HepG2 (cell line): Measurements from ENCODE around the gene DCUN1D4. TPM values are rescaled to one million over a fixed set of nuclear protein-coding genes. Genes with fewer than 3 reads are reported as not detected.

Experiments
- ARID3A ChIP-seq: IDR thresholded peaks from 2 replicates; pipeline ENCODE4 v1.6.1; 2012; ENCODE audit warnings: low read depth, low read length, improper control_type of control experiment
- ATF4 ChIP-seq, 2 experiments: fragments of 450-650 bp in 1 of 2; sonication (generic) in 1 of 2; formaldehyde crosslinking; IDR thresholded peaks; 2 replicates each; pipeline versions ENCODE4 v1.5.0 to v1.8.0; 2020 to 2022; ENCODE audit warnings: mild to moderate bottlenecking in 1 of 2, missing genetic modification reagents in 1 of 2
- BRCA1 ChIP-seq: sonication (generic); formaldehyde crosslinking; IDR thresholded peaks from 2 replicates; pipeline ENCODE4 v1.4.0; 2020; ENCODE audit warnings: missing genetic modification reagents
- CBX2 ChIP-seq, 2 experiments: fragments of 200-600 bp in 1 of 2; sonication (generic); formaldehyde crosslinking in 1 of 2; IDR thresholded peaks; 2 replicates each; pipeline versions ENCODE4 v1.7.0 to v1.8.1; 2018 to 2022; ENCODE audit warnings: low read depth in 2 of 2, low read length in 1 of 2, mild to moderate bottlenecking in 1 of 2, missing genetic modification reagents in 1 of 2
- CEBPG ChIP-seq: IDR thresholded peaks from 2 replicates; pipeline ENCODE4 v1.6.1; 2016
- CENPX ChIP-seq: sonication (generic); formaldehyde crosslinking; IDR thresholded peaks from 2 replicates; pipeline ENCODE4 v1.9.0; 2021; ENCODE audit warnings: mild to moderate bottlenecking, missing genetic modification reagents, moderate library complexity
- FOSL2 ChIP-seq: sonication (generic); formaldehyde crosslinking; IDR thresholded peaks from 2 replicates; pipeline ENCODE4 v1.4.0; 2020; ENCODE audit warnings: missing genetic modification reagents
- GLMP ChIP-seq: sonication (generic); formaldehyde crosslinking; IDR thresholded peaks from 2 replicates; pipeline ENCODE4 v1.9.0; 2021; ENCODE audit warnings: missing genetic modification reagents, mild to moderate bottlenecking, borderline replicate concordance
- HINFP ChIP-seq: sonication (generic); formaldehyde crosslinking; IDR thresholded peaks from 2 replicates; pipeline ENCODE4 v1.4.0; 2020; ENCODE audit warnings: low read depth, mild to moderate bottlenecking, missing genetic modification reagents
- MAFF ChIP-seq: IDR thresholded peaks from 2 replicates; pipeline ENCODE4 v1.6.1; 2011; ENCODE audit warnings: low read depth, low read length, improper control_type of control experiment
- MAFK ChIP-seq, 2 experiments: IDR thresholded peaks in 1 of 2; conservative IDR thresholded peaks in 1 of 2; 2 replicates each; pipeline ENCODE4 v1.6.1; 2011; ENCODE audit warnings: improper control_type of control experiment in 2 of 2, low read length in 2 of 2
- NAIF1 ChIP-seq: sonication (generic); formaldehyde crosslinking; IDR thresholded peaks from 2 replicates; pipeline ENCODE4 v1.5.0; 2020; ENCODE audit warnings: mild to moderate bottlenecking, missing genetic modification reagents, borderline replicate concordance
- NFE2 ChIP-seq: sonication (generic); formaldehyde crosslinking; IDR thresholded peaks from 2 replicates; pipeline ENCODE4 v1.4.0; 2020; ENCODE audit warnings: missing genetic modification reagents
- NFE2L1 ChIP-seq: sonication (generic); formaldehyde crosslinking; IDR thresholded peaks from 2 replicates; pipeline ENCODE4 v1.4.0; 2020; ENCODE audit warnings: missing genetic modification reagents, mild to moderate bottlenecking, borderline replicate concordance
- NFE2L2 ChIP-seq: fragments of 150-350 bp; IDR thresholded peaks from 2 replicates; pipeline ENCODE4 v1.6.1; 2014; ENCODE audit warnings: low read length
- SMC3 ChIP-seq: IDR thresholded peaks from 2 replicates; pipeline ENCODE4 v1.6.1; 2011; ENCODE audit warnings: low read length, improper control_type of control experiment
- TBL1XR1 ChIP-seq: fragments of 150-350 bp; IDR thresholded peaks from 2 replicates; pipeline ENCODE4 v1.6.1; 2014; ENCODE audit warnings: borderline replicate concordance, low read length; ENCODE audit not compliant: partially characterized antibody
- ZNF230 ChIP-seq: sonication (generic); formaldehyde crosslinking; IDR thresholded peaks from 2 replicates; pipeline ENCODE4 v1.4.0; 2020; ENCODE audit warnings: mild to moderate bottlenecking, missing genetic modification reagents
- ZNF543 ChIP-seq: sonication (generic); formaldehyde crosslinking; IDR thresholded peaks from 2 replicates; pipeline ENCODE4 v1.4.0; 2020; ENCODE audit warnings: mild to moderate bottlenecking, missing genetic modification reagents
- ZNF580 ChIP-seq: IDR thresholded peaks from 2 replicates; pipeline ENCODE4 v1.6.1; 2016; ENCODE audit warnings: low read depth, borderline replicate concordance
- ZNF775 ChIP-seq: sonication (generic); formaldehyde crosslinking; IDR thresholded peaks from 2 replicates; pipeline ENCODE4 v1.4.0; 2020; ENCODE audit warnings: missing genetic modification reagents, mild to moderate bottlenecking, moderate library complexity, borderline replicate concordance
- ZNF879 ChIP-seq: sonication (generic); formaldehyde crosslinking; IDR thresholded peaks from 2 replicates; pipeline ENCODE4 v1.8.1; 2023; ENCODE audit warnings: missing genetic modification reagents
- polyA plus RNA-seq, 8 experiments: library from polyadenylated mRNA; depleted of rRNA in 3 of 8; stranded (reverse) in 7 of 8; unstranded in 1 of 8; fragments of >200 nt; fragmentation: Illumina TruSeq in 4 of 8; extraction: Trizol in 4 of 8; gene quantifications; 2 replicates each; pipeline versions ENCODE4 v1.2.1 to v1.2.3, GENCODE V29; 2011 to 2016; ENCODE audit warnings: low read depth in 4 of 8, missing spikeins in 1 of 8, mixed read lengths in 1 of 8; ENCODE audit not compliant: insufficient read depth in 1 of 8
- total RNA-seq, 5 experiments: library from RNA; depleted of rRNA; stranded (reverse); fragments of >200 nt; fragmentation: Illumina TruSeq; extraction: Trizol; gene quantifications; 2 replicates each; pipeline ENCODE4 v1.2.3, GENCODE V29; 2016; ENCODE audit warnings: low read depth in 1 of 5

The DCUN1D4 gene
- total and polyA plus RNA-seq, 2 of the 13 experiments (the other 11 are each of a cell fraction or from before 2014, with no cell fraction given) = 27.9 to 44.4 TPM

GRCh38 chr4:51895816-51896408 is 53.0 kb downstream of the DCUN1D4 start (continued):
- TF ChIP-seq ZNF580 (CRISPR knock-in tag) = no peak
- TF ChIP-seq CBX2 (IDR thresholded peaks at IDR 0.05; ENCODE audit: low read depth, low read length) = no peak
- TF ChIP-seq CBX2 (CRISPR knock-in tag; IDR thresholded peaks at IDR 0.05; ENCODE audit: low read depth) = no peak
- TF ChIP-seq NFE2 (CRISPR knock-in tag) = peak; percentile 99
- TF ChIP-seq ZNF879 (CRISPR knock-in tag) = no peak
- TF ChIP-seq MAFF = peak; percentile 57; the same call in 1 of the 2 replicates
- TF ChIP-seq ZNF543 (CRISPR knock-in tag) = no peak
- no peak for TF ChIP-seq GLMP (CRISPR knock-in tag)
- peak; percentile 20 to 69; a peak in 2 of 4 replicates for TF ChIP-seq MAFK (conservative IDR thresholded peaks at IDR 0.05 in 1 of 2, IDR thresholded peaks at IDR 0.05 in 1 of 2; ENCODE audit: low read length in 2 of 2)
- no peak for TF ChIP-seq ATF4 (CRISPR knock-in tag; IDR thresholded peaks at IDR 0.05)
- TF ChIP-seq NFE2L2 = peak; percentile 95
- TF ChIP-seq HINFP = no peak
- no peak for TF ChIP-seq TBL1XR1
- no peak for TF ChIP-seq CENPX (CRISPR knock-in tag)
- TF ChIP-seq ZNF775 = no peak
- no peak for TF ChIP-seq BRCA1
- no peak for TF ChIP-seq CEBPG (CRISPR knock-in tag)
- TF ChIP-seq NFE2L1 = peak; percentile 92
- peak; percentile 90 for TF ChIP-seq FOSL2 (CRISPR knock-in tag)
- TF ChIP-seq SMC3 = peak; percentile 90
- no peak for TF ChIP-seq NAIF1 (CRISPR knock-in tag)
- TF ChIP-seq ZNF230 = no peak
- TF ChIP-seq ARID3A = no peak
